Naive thymus-derived CD4-positive, alpha-beta T cell (primary cell): ENCODE measurements around the gene RASSF8. TPM values are rescaled to one million over a fixed set of nuclear protein-coding genes. Genes with fewer than 3 reads are reported as not detected.

Source experiments
- ATAC-seq: fragments of 150-1000 bp; cut with Tn5 transposase; 2 replicates; pipeline ENCODE4 v1.10.0; 2021; ENCODE audit warnings: mild to moderate bottlenecking, moderate library complexity
- CTCF ChIA-PET: fragments of 350-600 bp; sonication (Branson Sonifier 250); formaldehyde crosslinking; loops from one replicate; lab custom pipeline; 2021; ENCODE audit warnings: antibody characterized with exemption; lab: Charles Lee
- POLR2A ChIA-PET: fragments of 350-600 bp; sonication (Branson Sonifier 250); formaldehyde crosslinking; loops from one replicate; lab custom pipeline; 2021; ENCODE audit warnings: antibody characterized with exemption, inconsistent platforms; lab: Charles Lee
- DNase-seq, 9 donors: peaks; one replicate each; pipeline versions ENCODE4 v3.0.0 to v3.0.0-alpha.2; 2020 to 2022; ENCODE audit warnings: mixed read lengths in 1 of 9
- H3K27ac ChIP-seq: one replicate; pipeline ENCODE4 v1.7.0; 2013; ENCODE audit warnings: mild to moderate bottlenecking, low read depth, low read length, moderate library complexity
- H3K27me3 ChIP-seq, 2 donors: one replicate each; pipeline ENCODE4 v1.7.0; 2013; ENCODE audit warnings: low read length in 2 of 2, mild to moderate bottlenecking in 2 of 2, moderate library complexity in 2 of 2; ENCODE audit not compliant: control insufficient read depth in 2 of 2, insufficient read depth in 2 of 2
- H3K36me3 ChIP-seq, 3 experiments: 1 replicate in 2 of 3; 2 replicates in 1 of 3; pipeline ENCODE4 v1.7.0; 2013; ENCODE audit warnings: low read length in 3 of 3, mild to moderate bottlenecking in 3 of 3, moderate library complexity in 1 of 3; ENCODE audit not compliant: insufficient read depth in 3 of 3, control insufficient read depth in 2 of 3
- H3K4me1 ChIP-seq, 2 donors: one replicate each; pipeline ENCODE4 v1.7.0; 2013; ENCODE audit warnings: low read length in 2 of 2, mild to moderate bottlenecking in 2 of 2, moderate library complexity in 1 of 2; ENCODE audit not compliant: control insufficient read depth in 2 of 2, insufficient read depth in 2 of 2
- H3K4me3 ChIP-seq: 2 replicates; pipeline ENCODE4 v1.7.0; 2013; ENCODE audit warnings: mild to moderate bottlenecking, low read length
- H3K9me3 ChIP-seq, 3 experiments: 1 replicate in 2 of 3; 2 replicates in 1 of 3; pipeline ENCODE4 v1.7.0; 2013; ENCODE audit warnings: low read length in 3 of 3; ENCODE audit not compliant: control insufficient read depth in 2 of 3
- H3K27ac Mint-ChIP-seq, 9 donors: one replicate each; pipeline ENCODE4 v1.8.0; 2020 to 2022; ENCODE audit warnings: mixed read lengths in 9 of 9, mild to moderate bottlenecking in 8 of 9, moderate library complexity in 5 of 9, inconsistent platforms in 2 of 9
- H3K27me3 Mint-ChIP-seq, 5 donors: one replicate each; pipeline ENCODE4 v1.8.0; 2021 to 2022; ENCODE audit warnings: mixed read lengths in 5 of 5, mild to moderate bottlenecking in 1 of 5
- H3K36me3 Mint-ChIP-seq, 5 donors: one replicate each; pipeline ENCODE4 v1.8.0; 2020 to 2022; ENCODE audit warnings: mixed read lengths in 5 of 5, mild to moderate bottlenecking in 3 of 5, inconsistent platforms in 1 of 5
- H3K4me1 Mint-ChIP-seq, 7 donors: one replicate each; pipeline ENCODE4 v1.8.0; 2020 to 2022; ENCODE audit warnings: mixed read lengths in 7 of 7, mild to moderate bottlenecking in 3 of 7, inconsistent platforms in 1 of 7
- H3K4me3 Mint-ChIP-seq, 10 donors: one replicate each; pipeline ENCODE4 v1.8.0; 2020 to 2022; ENCODE audit warnings: mild to moderate bottlenecking in 10 of 10, mixed read lengths in 10 of 10, moderate library complexity in 6 of 10, inconsistent platforms in 2 of 10
- H3K9me3 Mint-ChIP-seq, 11 donors: one replicate each; pipeline ENCODE4 v1.8.0; 2020 to 2022; ENCODE audit warnings: mixed read lengths in 11 of 11, mild to moderate bottlenecking in 4 of 11, inconsistent platforms in 1 of 11, moderate library complexity in 1 of 11
- intact Hi-C, 2 donors: fragments of 100-400 bp; cut with micrococcal nuclease; formaldehyde crosslinking; loops; one replicate each; pipeline ENCODE4 v1.15.1; 2023
- polyA plus RNA-seq, 2 donors: library from polyadenylated mRNA; unstranded; fragments of 300-500 nt; fragmentation: Illumina TruSeq; gene quantifications; one replicate each; pipeline ENCODE4 v1.2.3, GENCODE V29; 2021
- total RNA-seq, 6 experiments: library from RNA in 5 of 6; stranded (reverse) in 5 of 6; gene quantifications; 1 replicate in 5 of 6; 2 replicates in 1 of 6; pipeline ENCODE4 v1.2.3 and lab custom pipeline; 2021 to 2026

RASSF8 gene
- total and polyA plus RNA-seq, 7 experiments from 2014 or later, result 0.03 to 0.64 (median 0.18) TPM; not detected in 3

DNA sequence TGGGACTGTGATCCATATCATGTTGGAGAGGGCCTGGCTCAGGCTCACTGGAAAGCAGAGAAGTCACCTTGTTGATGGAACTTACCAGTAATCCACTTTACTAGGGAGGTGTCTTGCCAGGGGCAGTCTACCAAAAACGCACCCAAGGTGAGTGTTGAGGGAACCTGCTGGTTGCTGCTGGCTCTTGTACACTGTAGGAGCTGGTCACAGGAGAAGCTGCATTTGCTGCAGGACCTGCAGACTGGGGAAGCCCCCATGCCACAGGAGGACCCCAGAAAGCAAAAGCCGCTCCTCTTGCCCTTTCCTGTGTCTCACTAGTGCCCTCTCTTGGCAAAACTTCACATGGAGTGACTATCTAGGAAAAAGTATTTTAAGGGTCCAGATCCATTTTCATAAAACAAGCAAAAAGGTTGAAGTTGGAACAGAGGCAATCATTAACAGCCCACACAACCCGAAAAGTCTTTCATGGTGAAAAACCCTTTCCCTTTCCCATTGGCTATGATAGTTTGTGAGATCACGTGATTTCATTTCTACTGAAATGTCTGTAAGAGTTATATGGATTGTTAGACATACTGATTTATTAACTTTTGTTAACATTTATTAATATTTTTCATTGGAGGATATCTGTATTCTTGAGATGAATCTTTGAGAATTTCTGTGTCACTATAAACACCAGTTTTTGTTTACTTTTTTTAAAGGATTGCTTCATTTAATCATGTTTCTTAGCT lies 59.2 kb downstream of the RASSF8 start:
- H3K4me1 Mint-ChIP-seq, result peaks cover 0 to 2% (median 0%) of the 10 kb centered on the region in 7 donors
- peaks cover 10 to 31% (median 12%) of the 10 kb centered on the region in 5 donors for H3K27me3 Mint-ChIP-seq
- H3K27ac Mint-ChIP-seq, result no peak overlapping the region
- ATAC-seq (no peak), DNase-seq (peak in 3 of 9 donors; percentile 14 to 21 (median 16))
- ChIA-PET CTCF (interaction anchor here (0.9 kb wide), 1 partner anchor 581 kb away, joined by 4 read pairs; no protein-coding TSS in a partner anchor), POLR2A (no interaction called here)
- H3K4me3 Mint-ChIP-seq, result no peak overlapping the region
- Histone ChIP-seq H3K36me3 (no peaks in the 10 kb centered on the region), H3K4me3 (no peak overlapping the region), H3K4me1 (no peaks in the 10 kb centered on the region), H3K27me3 (no peaks in the 10 kb centered on the region), H3K27ac (no peak overlapping the region), H3K9me3 (no peaks in the 10 kb centered on the region)
- no peaks in the 10 kb centered on the region for H3K9me3 Mint-ChIP-seq
- intact Hi-C loops, result loop anchor here (1.0 kb wide), 1 partner anchor 581 kb away; no protein-coding TSS in a partner anchor
- H3K36me3 Mint-ChIP-seq, result no peaks in the 10 kb centered on the region

DNA sequence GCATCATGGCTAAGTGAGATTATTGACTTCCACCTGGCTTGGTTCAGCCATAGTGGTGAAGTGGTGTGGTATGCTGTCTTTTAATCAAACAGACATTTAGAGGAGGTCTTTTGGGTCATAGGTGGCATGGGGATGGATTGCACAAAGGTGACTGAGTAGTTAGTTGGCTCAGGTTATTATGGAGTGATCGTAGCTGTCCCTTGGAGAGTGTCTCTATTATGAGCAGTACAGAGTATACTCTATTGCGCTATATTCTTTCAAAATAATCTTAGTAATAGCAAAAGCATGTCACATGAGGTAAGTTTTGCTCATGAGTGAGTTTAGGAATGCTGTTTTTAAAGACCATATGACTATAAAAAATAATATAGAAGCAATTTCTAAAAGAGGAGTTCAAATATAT lies 60.4 kb downstream of the RASSF8 start:
- DNase-seq (no peak), ATAC-seq (no peak)
- Mint-ChIP-seq H3K36me3 (no peaks in the 10 kb centered on the region), H3K27ac (no peak overlapping the region), H3K4me1 (peaks cover 0 to 2% (median 0%) of the 10 kb centered on the region in 7 donors), H3K4me3 (no peak overlapping the region), H3K27me3 (peaks cover 10 to 33% (median 12%) of the 10 kb centered on the region in 5 donors), H3K9me3 (no peaks in the 10 kb centered on the region)
- ChIA-PET CTCF (no interaction called here), POLR2A (no interaction called here)
- Histone ChIP-seq H3K36me3 (no peaks in the 10 kb centered on the region), H3K27me3 (no peaks in the 10 kb centered on the region), H3K9me3 (no peaks in the 10 kb centered on the region), H3K27ac (no peak overlapping the region), H3K4me1 (no peaks in the 10 kb centered on the region), H3K4me3 (no peak overlapping the region)
- intact Hi-C loops, result no loop called here

DNA sequence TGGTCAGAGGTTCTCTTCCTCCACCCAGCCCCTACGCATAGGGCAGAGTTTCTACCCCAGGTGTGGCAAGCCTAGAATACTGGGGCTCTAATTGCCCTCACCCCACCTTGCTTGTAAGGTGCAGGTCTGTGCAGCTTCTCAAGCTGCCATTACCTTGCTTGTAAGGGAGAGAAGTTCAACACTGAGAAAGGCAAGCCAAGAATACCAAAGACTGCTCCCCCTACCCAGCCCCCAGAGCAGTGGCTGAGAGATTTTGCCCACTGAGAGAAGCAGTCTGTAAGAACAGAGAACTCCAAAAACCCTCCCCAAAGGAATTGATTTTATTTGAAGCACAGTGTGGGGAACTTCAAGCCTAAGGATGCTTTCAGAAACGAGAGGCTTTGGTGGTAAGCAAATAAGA lies 63.1 kb downstream of the RASSF8 start:
- ChIA-PET POLR2A (no interaction called here), CTCF (interaction anchor here (0.7 to 1.4 kb wide), 2 partner anchors 9 to 11 kb away, joined by 3 read pairs; no protein-coding TSS in a partner anchor)
- Mint-ChIP-seq H3K36me3 (no peaks in the 10 kb centered on the region), H3K4me3 (no peak overlapping the region), H3K27ac (no peak overlapping the region), H3K4me1 (peaks cover 0 to 2% (median 0%) of the 10 kb centered on the region in 7 donors), H3K9me3 (no peaks in the 10 kb centered on the region), H3K27me3 (peaks cover 10 to 27% (median 17%) of the 10 kb centered on the region in 5 donors)
- ATAC-seq (no peak), DNase-seq (no peak)
- no peak overlapping the region for H3K27ac ChIP-seq
- no peak overlapping the region for H3K4me3 ChIP-seq
- no peaks in the 10 kb centered on the region for H3K27me3 ChIP-seq
- H3K4me1 ChIP-seq, result no peaks in the 10 kb centered on the region
- H3K9me3 ChIP-seq, result no peaks in the 10 kb centered on the region
- H3K36me3 ChIP-seq, result no peaks in the 10 kb centered on the region
- intact Hi-C loops, result loop anchor here in 1 of 2 donors (10.0 kb wide), 1 partner anchor 777 kb away; no protein-coding TSS in a partner anchor

DNA sequence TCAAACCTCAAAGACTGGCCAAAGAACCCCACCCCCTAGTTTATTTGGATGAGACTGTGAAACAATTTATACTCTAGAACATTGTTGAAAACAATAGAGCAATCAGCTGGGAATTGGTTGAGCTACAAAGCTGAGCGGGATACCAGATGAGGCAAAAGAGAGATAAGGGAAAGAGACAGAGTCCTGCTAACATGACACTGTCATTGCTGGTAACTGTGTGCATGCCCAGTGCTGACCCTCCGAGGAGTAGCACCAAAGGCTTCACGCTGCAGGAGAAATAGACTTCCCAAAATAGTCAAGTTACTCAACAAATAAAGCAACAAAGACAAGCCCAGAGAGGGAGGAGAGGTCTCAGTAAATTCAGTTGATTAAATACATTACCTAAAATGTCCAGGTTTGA lies 63.6 kb downstream of the RASSF8 start:
- Mint-ChIP-seq H3K4me1 (peaks cover 0 to 2% (median 0%) of the 10 kb centered on the region in 7 donors), H3K27ac (no peak overlapping the region)

DNA sequence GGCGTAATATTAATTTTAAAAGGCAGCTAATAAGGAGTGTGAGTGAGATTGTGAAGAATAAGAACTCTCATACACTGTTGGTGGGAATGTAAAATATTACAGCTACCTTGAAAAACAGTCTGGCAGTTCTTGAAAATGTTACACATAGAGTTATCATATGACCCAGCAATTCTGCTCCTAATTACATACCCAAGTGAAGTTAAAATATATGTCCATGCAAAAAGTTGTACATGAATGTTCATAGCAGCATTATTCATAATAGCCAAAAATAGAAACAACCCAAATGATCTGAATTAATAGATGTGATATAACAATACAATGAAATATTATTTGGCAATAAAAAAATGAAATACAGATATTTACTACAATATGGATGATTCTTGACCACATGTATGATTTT lies 68.2 kb downstream of the RASSF8 start:
- no peaks in the 10 kb centered on the region for H3K9me3 ChIP-seq
- intact Hi-C loops, result loop anchor here (5.0 to 10.0 kb wide), 2 partner anchors 444 to 782 kb away; no protein-coding TSS in a partner anchor
- no peak overlapping the region for H3K27ac ChIP-seq
- H3K36me3 Mint-ChIP-seq, result no peaks in the 10 kb centered on the region
- peaks cover 4 to 28% (median 10%) of the 10 kb centered on the region in 5 donors for H3K27me3 Mint-ChIP-seq
- peaks cover 0 to 4% (median 0%) of the 10 kb centered on the region in 7 donors for H3K4me1 Mint-ChIP-seq
- no peaks in the 10 kb centered on the region for H3K9me3 Mint-ChIP-seq
- ChIA-PET CTCF (interaction anchor here (1.0 kb wide), 1 partner anchor 590 kb away, joined by 3 read pairs; no protein-coding TSS in a partner anchor), POLR2A (interaction anchor here (0.6 kb wide), 1 partner anchor 44 kb away, joined by 3 read pairs; no protein-coding TSS in a partner anchor)
- no peak overlapping the region for H3K4me3 Mint-ChIP-seq
- DNase-seq (no peak), ATAC-seq (no peak)
- H3K36me3 ChIP-seq, result no peaks in the 10 kb centered on the region
- H3K4me1 ChIP-seq, result no peaks in the 10 kb centered on the region
- H3K4me3 ChIP-seq, result no peak overlapping the region
- H3K27me3 ChIP-seq, result no peaks in the 10 kb centered on the region
- no peak overlapping the region for H3K27ac Mint-ChIP-seq

More for the DNA sequence above, 63.6 kb downstream of the RASSF8 start:
- ATAC-seq (no peak), DNase-seq (no peak)
- Mint-ChIP-seq H3K36me3 (no peaks in the 10 kb centered on the region), H3K4me3 (no peak overlapping the region), H3K27me3 (peaks cover 10 to 24% (median 17%) of the 10 kb centered on the region in 5 donors), H3K9me3 (no peaks in the 10 kb centered on the region)
- ChIA-PET CTCF (interaction anchor here (0.7 to 1.4 kb wide), 2 partner anchors 9 to 11 kb away, joined by 3 read pairs; no protein-coding TSS in a partner anchor), POLR2A (no interaction called here)
- H3K27ac ChIP-seq, result no peak overlapping the region
- no peaks in the 10 kb centered on the region for H3K27me3 ChIP-seq
- no peaks in the 10 kb centered on the region for H3K9me3 ChIP-seq
- H3K4me3 ChIP-seq, result no peak overlapping the region
- no peaks in the 10 kb centered on the region for H3K4me1 ChIP-seq
- H3K36me3 ChIP-seq, result no peaks in the 10 kb centered on the region
- intact Hi-C loops, result loop anchor here in 1 of 2 donors (10.0 kb wide), 1 partner anchor 777 kb away; no protein-coding TSS in a partner anchor

- H3K9me3 Mint-ChIP-seq, result no peaks in the 10 kb centered on the region
- H3K36me3 Mint-ChIP-seq, result no peaks in the 10 kb centered on the region
- no peak for ATAC-seq
- CTCF ChIA-PET, result no interaction called here
- intact Hi-C loops, result loop anchor here (5.0 to 10.0 kb wide), 2 partner anchors 445 to 783 kb away; no protein-coding TSS in a partner anchor
- Histone ChIP-seq H3K4me3 (no peak overlapping the region), H3K27ac (no peak overlapping the region), H3K9me3 (no peaks in the 10 kb centered on the region), H3K36me3 (no peaks in the 10 kb centered on the region), H3K4me1 (no peaks in the 10 kb centered on the region), H3K27me3 (no peaks in the 10 kb centered on the region)
- peaks cover 0 to 4% (median 0%) of the 10 kb centered on the region in 7 donors for H3K4me1 Mint-ChIP-seq
- DNase-seq, result no peak
- peaks cover 0 to 25% (median 6%) of the 10 kb centered on the region in 5 donors for H3K27me3 Mint-ChIP-seq
- no peak overlapping the region for H3K4me3 Mint-ChIP-seq
- H3K27ac Mint-ChIP-seq, result no peak overlapping the region
- POLR2A ChIA-PET, result interaction anchor here (0.6 kb wide), 1 partner anchor 43 kb away, joined by 3 read pairs; no protein-coding TSS in a partner anchor
These were observed 68.9 kb downstream of the RASSF8 start for GRCh38 chr12:26027401-26027800.
